GM08714 (cell line): Measurements from ENCODE around the gene CSPG4.

Source experiments
- H3K4me3 ChIP-seq: fragments of 200-500 bp; sonication (Bioruptor generic); 2 replicates; pipeline ENCODE4 v1.5.1; 2014; ENCODE audit warnings: mild to moderate bottlenecking, low read length, inconsistent platforms
- ZNF274 ChIP-seq: IDR thresholded peaks from 2 replicates; pipeline ENCODE4 v1.6.1; 2012; ENCODE audit warnings: mild to moderate bottlenecking, low read depth, low read length

Gene CSPG4

DNA sequence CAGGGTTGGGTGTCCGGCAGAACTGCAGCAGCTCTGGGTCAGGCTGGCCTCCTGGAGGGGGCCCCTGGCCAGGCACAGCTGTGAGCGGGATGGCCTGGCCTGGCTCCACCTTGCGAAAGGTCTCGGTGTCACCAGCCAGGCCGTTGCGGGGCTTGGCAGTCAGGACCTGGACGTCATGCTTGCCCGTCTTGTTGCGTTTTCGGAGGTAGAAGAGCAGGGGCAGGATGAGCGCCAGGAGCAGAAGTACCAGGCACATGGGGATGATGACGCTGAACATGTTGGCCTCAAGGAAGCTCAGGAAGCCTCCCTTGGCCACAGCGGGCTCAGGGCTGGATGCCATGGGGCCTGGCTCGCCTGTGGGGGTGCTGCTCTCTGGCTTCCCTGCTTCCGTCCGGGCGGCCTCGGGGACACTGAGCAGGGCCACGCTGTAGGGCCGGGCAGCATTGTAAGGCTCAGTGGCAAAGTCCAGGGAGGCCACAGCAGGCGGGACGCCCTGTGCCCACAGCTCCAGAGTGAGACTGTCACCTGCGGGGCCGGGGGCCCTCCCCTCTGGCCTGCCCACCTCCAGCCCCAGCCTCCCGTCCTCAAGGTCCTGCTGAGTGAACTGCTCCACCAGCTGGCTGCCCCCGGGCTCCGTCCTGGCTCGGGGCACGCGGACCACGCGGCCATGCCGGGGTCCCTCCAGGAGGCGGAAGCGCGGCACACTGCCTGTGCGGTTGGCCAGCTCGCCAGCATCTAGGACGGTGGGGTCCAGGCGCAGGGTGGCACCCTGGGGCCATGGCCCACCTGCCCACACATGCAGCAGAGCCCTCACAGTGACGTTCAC, 36.9 kb downstream of the CSPG4 start:
- no peak for TF ChIP-seq ZNF274
- H3K4me3 ChIP-seq = no peak overlapping the region

DNA sequence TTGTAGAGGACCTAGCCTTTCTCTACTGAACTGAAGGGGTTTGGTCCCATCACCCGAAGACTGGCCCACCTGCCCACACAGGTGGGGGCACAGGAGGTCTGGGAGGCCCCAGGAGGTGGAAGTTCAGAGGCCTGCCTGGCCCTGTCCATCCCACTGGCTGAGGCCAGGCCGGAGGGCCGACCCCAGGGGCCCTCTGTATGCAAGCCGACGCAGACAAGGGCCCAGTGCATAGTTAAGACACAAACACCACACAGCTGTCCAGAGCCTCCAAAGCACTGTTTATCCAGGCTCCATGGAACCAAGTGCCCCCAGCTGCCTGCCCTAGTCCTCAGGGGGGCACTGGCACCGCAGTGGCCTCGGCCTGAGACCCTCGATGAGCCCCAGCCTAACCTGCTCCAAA, 38.3 kb downstream of the CSPG4 start:
- TF ChIP-seq ZNF274 = no peak

DNA sequence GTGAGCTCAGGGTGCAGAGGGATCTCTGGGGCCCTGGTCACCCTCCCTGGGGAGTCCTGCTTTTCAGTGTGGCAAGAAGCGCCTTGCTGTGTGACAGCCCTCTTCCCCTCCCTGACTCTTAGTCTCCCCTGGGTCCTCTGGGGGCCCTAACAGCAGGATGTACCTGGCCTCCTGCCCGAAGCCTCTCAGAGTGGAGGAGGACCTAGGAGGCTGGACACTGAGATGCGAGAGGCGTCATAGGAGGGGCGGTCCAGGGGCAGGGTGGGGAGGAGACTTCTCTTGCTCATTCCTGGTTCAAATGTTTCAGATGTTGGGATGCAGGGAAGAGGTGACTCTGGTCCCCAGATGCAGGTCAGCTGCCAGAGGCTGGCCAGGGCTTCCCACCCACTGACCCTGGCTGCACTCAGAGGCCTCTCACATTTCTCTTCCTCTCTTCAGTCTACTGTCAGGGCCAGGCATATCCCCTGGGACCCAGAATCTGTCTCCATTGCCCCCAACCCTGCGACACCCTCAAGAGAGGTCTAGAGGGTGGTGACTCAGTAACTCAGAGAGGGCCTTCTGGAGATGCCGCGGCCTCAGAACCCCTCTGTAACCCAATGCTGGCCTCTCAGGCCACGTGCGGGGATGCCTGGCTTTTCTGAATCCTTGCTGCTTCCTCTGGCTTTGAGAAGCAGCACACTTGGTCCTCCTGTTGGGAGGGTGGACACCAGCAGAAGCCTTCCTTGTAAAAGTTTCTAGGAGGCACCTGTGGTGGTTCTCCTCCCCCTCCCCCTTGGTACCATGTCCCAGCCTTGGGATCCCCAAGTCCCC, 39.0 kb downstream of the CSPG4 start:
- no peak for TF ChIP-seq ZNF274
- no peak overlapping the region for H3K4me3 ChIP-seq

More for the DNA sequence above, 38.3 kb downstream of the CSPG4 start:
- no peak overlapping the region for H3K4me3 ChIP-seq

DNA sequence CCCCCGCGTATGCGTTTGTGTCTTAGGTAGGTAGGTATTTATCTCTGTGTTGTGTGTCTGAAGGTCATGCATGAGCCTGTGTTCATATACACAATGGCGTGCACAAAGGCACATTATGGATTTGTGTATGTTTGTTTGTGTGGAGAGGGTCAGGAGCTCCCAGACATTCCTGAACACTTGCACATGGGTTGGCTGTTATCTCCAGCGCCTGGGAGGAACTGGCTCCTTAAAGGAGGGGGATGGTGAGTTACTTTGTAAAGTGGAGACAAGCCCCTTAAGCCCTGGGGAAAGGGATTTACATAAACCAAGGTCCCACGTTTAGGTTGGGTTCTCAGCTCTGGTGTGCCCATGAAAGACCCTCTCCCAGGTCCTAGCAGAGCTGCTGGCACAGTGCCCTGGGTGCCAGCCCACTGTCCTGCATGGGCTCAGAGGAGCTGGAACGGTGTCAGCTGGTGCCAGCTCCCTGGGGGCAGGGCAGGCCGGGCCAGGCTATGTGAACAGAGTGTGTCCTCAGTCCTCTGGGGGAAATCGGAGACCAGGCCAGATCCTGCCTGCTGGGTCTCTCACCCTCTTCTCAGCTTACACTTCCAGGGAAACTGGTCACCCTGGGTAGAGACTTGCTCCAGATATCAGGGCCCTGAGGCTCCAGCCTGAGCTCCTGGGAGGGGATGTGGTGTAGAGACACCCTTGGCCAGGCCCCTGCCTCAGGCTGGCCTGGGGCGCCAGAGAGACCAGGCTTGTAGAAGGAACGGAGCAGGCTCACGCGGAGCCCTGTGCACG, 39.8 kb downstream of the CSPG4 start:
- no peak overlapping the region for H3K4me3 ChIP-seq
- TF ChIP-seq ZNF274 = no peak

DNA sequence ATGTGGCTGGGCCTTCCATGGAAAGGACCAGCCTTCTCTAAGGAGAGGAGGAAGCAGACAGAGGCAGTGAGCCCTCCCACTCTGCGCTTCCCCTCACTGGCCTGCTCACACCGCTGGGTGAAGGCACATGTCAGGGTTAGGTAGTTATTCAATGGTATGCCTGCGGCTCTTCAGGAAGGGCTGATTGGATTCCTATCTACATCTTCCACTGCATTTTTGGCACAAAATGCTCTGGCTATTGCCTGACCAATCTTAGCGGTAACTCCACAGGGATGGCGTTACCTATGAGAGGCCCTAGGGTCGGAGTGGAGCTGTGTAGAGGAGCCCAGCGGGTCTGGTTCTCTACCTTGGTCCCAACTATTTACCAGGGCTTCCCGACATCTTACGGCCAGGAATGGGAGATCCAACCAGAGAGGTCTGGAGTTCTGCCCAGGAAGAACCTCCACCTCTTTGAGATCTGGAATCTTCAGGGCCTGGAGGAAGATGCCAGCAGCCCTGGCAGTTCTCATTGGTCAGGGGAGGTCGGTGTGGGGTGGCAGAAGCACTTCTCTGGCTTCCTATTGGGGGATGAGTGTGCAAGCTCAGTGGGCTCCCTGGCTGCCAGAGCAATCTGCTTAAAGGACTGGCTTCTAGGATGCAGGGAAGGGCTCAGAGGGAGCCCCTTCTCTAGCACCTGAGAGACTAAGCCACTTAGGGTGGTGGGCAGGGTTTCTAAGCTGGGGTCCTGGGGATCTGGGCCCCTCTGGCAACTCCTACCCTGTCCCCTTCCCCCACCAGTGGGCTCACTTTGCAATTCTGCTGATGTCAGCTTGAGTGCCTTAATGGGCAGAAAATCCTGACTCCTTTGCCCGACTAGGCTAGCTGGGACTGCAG, 40.7 kb downstream of the CSPG4 start:
- no peak for TF ChIP-seq ZNF274
- H3K4me3 ChIP-seq = no peak overlapping the region

DNA sequence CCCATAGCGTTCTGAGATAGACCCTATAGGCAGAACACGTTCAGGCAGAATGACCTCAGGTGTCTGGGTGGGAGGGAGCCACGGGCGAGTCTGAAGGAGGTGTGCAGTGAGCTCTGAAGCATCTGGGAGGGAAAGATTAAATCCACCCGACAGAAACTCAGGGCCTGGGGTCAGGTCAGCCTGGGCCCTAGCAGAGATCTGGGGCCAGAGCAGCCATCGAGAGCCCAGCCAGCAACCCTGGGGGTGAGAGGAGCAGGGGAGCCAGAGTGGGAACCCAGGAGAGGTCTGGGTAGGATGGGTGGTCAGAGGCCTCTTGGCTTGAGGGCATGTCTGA, 42.8 kb downstream of the CSPG4 start:
- TF ChIP-seq ZNF274 = no peak
- H3K4me3 ChIP-seq = no peak overlapping the region

DNA sequence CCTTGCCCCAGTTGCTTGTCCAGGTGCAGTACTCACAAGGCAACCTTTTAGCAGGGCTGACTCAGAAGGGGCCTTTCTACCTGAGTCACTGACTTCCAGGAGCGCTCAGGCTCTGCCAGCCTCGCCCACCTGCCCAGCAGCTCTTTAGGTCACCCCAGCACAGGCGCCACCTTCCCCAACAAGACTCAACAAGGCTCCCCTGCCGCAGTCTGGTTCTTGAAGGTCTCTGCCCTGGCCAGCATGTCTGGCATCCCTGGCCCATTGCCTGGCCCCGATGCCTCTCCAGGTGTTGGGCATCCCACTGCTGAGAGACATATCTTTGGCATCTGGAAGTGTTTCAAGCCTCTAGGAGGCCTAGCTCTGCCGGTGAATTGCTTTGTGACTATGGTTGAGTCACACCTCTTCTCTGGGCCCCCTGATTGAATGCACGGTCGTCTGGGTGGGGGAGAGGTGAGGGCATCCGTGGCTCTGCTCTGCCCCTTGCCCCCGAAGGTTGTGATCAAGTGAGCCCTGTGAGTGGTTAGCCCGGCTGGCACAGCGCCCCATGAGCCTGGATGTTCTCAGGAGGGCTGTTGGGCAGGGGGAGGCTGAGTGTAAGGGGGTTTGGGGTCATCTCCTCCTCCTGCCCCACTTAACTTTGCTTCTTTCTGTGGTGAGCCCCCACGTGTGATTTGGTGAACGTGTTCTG, 43.3 kb downstream of the CSPG4 start:
- H3K4me3 ChIP-seq = no peak overlapping the region
- no peak for TF ChIP-seq ZNF274

DNA sequence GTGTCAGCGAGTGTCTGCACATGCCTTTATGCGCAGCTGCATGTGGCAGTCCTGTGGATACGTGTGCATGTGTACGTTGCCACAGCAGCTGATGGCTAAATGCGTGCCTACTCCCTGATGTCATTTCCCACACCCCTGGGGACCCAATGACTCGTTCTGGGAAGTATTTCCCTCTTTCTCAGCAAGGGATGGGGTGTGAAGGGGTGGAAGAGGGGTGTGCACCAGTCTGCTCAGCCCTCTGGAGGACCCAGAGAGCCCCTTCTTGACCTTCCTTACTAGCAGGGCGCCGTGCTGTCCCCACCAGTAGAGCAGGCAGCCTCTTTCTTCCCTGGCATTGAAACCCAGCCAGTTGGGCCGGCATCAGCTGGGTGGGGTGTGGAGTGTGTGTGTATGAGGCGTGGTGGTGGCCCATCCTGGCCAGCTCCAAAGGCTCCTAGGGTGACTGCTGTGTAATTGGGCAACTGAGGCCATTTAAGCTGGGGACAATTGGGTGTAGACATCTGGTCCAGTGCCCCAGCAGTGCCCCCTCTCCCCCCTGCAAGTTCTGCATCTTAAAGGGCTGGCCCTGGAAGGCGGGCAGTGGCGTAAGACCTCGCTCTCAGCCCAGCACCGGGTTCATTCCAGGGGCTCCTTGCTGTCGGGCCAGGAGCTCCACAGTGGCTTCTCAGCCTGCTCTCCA, 45.7 kb downstream of the CSPG4 start:
- TF ChIP-seq ZNF274 = no peak
- no peak overlapping the region for H3K4me3 ChIP-seq

DNA sequence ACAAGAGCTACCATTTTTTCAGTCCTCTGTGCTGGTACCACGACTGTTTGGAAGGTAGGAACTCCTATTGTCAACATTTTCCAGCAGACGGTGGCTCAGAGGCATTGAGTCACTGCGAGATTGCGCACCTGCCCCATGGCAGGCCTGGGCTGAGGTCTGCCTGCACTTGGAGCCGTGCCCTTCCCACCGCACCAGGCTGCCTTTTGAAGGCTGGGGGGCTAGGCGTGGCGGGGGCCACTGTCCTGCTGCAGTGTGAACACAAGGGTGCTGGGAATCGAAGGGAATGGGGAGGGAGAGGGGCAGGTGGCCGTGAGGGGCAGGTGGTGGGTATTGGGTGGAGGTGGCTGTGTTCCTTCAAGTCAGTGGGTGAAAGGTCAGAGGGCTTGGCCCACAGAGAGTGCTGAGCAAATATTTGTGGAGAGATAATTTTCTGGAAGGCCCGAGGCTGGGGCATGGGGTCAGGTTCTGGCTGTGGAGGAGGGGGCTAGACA, 48.7 kb downstream of the CSPG4 start:
- TF ChIP-seq ZNF274 = no peak
- H3K4me3 ChIP-seq = no peak overlapping the region

DNA sequence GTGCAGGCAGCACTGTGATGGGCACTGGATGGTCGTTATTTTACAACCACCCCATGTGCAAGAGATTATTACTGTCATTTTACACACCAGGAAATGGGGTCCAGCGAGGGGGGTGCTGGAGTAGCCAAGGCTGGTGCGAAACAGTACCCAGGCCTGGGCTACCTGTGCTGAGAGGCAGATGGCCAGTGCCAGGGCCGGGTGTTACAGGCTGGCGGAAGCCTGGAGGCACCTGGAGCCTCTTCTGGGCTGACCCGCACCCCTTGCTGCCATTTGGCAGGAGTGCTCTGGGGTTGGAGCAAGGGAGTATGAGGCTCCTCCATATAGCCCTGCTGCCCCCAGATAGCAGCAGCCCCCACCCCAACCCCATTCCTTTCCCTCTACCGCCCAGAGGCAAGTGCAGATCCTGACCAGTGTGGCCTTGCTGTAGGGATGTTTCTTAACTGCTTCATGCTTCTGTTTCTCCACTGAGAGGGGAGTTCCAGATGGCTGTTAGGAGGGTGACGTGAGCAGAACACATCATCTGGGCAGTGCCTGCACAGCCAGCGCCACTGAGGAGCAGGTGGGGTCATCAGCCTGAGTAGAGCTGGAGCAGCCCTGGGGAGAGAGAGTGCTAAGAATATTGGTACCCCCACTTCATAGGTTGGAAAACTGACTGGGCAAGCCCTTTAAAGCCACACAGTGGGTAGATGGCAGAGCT, 49.7 kb downstream of the CSPG4 start:
- no peak for TF ChIP-seq ZNF274
- H3K4me3 ChIP-seq = no peak overlapping the region

DNA sequence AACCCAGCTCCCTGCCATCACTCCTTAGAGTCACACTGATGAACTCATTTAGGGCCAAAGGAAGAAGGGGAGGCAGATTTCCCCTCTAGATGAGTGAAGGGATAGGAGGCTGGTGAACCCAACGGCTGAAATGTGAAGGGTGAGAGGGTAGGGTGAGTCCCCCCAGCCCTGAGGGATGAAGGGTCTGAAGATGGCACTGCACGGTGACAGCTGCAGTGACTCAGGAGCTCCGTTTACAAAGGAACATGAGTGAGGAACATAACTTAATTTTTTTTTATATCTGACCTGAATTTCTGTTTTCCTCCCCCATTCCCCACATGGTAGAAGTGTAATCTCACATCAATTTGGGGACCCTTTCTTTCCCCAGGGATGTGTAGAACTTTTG, 50.9 kb downstream of the CSPG4 start:
- no peak for TF ChIP-seq ZNF274
- H3K4me3 ChIP-seq = no peak overlapping the region
